ENCODE results near the gene OGDH.

GRCh38 chr7:44700322-44700721 lies 93.9 kb downstream of the OGDH start:
- TF ChIP-seq EP300 (IDR thresholded peaks at IDR 0.05) (no peak), CTCF (IDR thresholded peaks at IDR 0.05) (no peak)

All from ovary (tissue), 3 donors.